ENCODE measurements around the gene NCOA5.
"Not testable (repeated sequence)": the region's sequence is repeated elsewhere in the genome, so short reads cannot be mapped to it uniquely, and the experiment has no call there.

NCOA5 gene

GRCh38 chr20:46091622-46092535 lies 2.1 kb upstream of the NCOA5 start:
- not testable (repeated sequence) for DNase-seq (ENCODE audit: low read depth in 3 of 3)

GRCh38 chr20:46089167-46089416 lies 670 bp downstream of the NCOA5 start:
- peak in 2 of 3 experiments; percentile 39 to 64 for DNase-seq (ENCODE audit: low read depth in 3 of 3)

- DNase-seq (ENCODE audit: low read depth in 3 of 3), result no peak
Measured at GRCh38 chr20:46088409-46089166, 1.2 kb downstream of the NCOA5 start.

GRCh38 chr20:46087161-46087560 lies 2.6 kb downstream of the NCOA5 start:
- no peak for DNase-seq (ENCODE audit: low read depth in 3 of 3)

GRCh38 chr20:46085179-46085851 lies 4.4 kb downstream of the NCOA5 start:
- no peak for DNase-seq (ENCODE audit: low read depth in 3 of 3)

GRCh38 chr20:46084805-46085178 lies 5.0 kb downstream of the NCOA5 start:
- DNase-seq (ENCODE audit: low read depth in 3 of 3), result no peak

GRCh38 chr20:46083531-46084061 lies 6.2 kb downstream of the NCOA5 start:
- DNase-seq (ENCODE audit: low read depth in 3 of 3), result no peak

GRCh38 chr20:46083101-46083500 lies 6.7 kb downstream of the NCOA5 start:
- no peak for DNase-seq (ENCODE audit: low read depth in 3 of 3)

- DNase-seq (ENCODE audit: low read depth in 3 of 3), result no peak
Measured at GRCh38 chr20:46081074-46081473, 8.7 kb downstream of the NCOA5 start.

- DNase-seq (ENCODE audit: low read depth in 3 of 3), result no peak
Measured at GRCh38 chr20:46078954-46079353, 10.8 kb downstream of the NCOA5 start.

GRCh38 chr20:46077642-46078305 lies 12.0 kb downstream of the NCOA5 start:
- no peak for DNase-seq (ENCODE audit: low read depth in 3 of 3)

- DNase-seq (ENCODE audit: low read depth in 3 of 3), result no peak
Measured at GRCh38 chr20:46076806-46077205, 13.0 kb downstream of the NCOA5 start.

- DNase-seq (ENCODE audit: low read depth in 3 of 3), result no peak
Measured at GRCh38 chr20:46074006-46074405, 15.8 kb downstream of the NCOA5 start.

- no peak for DNase-seq (ENCODE audit: low read depth in 3 of 3)
Measured at GRCh38 chr20:46073443-46073842, 16.3 kb downstream of the NCOA5 start.

GRCh38 chr20:46073024-46073423 lies 16.7 kb downstream of the NCOA5 start:
- no peak for DNase-seq (ENCODE audit: low read depth in 3 of 3)

GRCh38 chr20:46071573-46071972 lies 18.2 kb downstream of the NCOA5 start:
- DNase-seq (ENCODE audit: low read depth in 3 of 3), result no peak

- DNase-seq (ENCODE audit: low read depth in 3 of 3), result no peak
Measured at GRCh38 chr20:46070215-46070900, 19.4 kb downstream of the NCOA5 start.

- no peak for DNase-seq (ENCODE audit: low read depth in 3 of 3)
Measured at GRCh38 chr20:46065691-46066090, 24.1 kb downstream of the NCOA5 start.

GRCh38 chr20:46065006-46065405 lies 24.8 kb downstream of the NCOA5 start:
- no peak for DNase-seq (ENCODE audit: low read depth in 3 of 3)

GRCh38 chr20:46063652-46064054 lies 26.1 kb downstream of the NCOA5 start:
- DNase-seq (ENCODE audit: low read depth in 3 of 3), result no peak

GRCh38 chr20:46063151-46063550 lies 26.6 kb downstream of the NCOA5 start:
- DNase-seq (ENCODE audit: low read depth in 3 of 3), result no peak

Measured in stimulated activated CD4-positive, alpha-beta T cell treated with anti-CD3 and anti-CD28 coated beads, TNF-alpha, amount 100 ng/mL, for 24 hours (primary cell).